DOHH2 (cell line): Measurements from ENCODE around the gene RPS17.
"Not testable (repeated sequence)": the region's sequence is repeated elsewhere in the genome, so short reads cannot be mapped to it uniquely, and the experiment has no call there.

Experiments
- H3F3A ChIP-seq: fragments of 200-600 bp; sonication (generic), shearing (Covaris generic); 2 replicates; pipeline ENCODE4 v1.6.0; 2016; ENCODE audit warnings: antibody characterized with exemption, mild to moderate bottlenecking; ENCODE audit not compliant: control insufficient read depth, insufficient read depth
- H3K27ac ChIP-seq: fragments of 200-600 bp; sonication (generic); 2 replicates; pipeline ENCODE4 v1.5.1; 2014; ENCODE audit warnings: low read depth, mild to moderate bottlenecking, low read length, moderate library complexity
- H3K27me3 ChIP-seq: fragments of 200-600 bp; sonication (generic); 2 replicates; pipeline ENCODE4 v1.6.1; 2014; ENCODE audit warnings: mild to moderate bottlenecking, low read length, mixed read lengths; ENCODE audit not compliant: control insufficient read depth
- H3K36me3 ChIP-seq: fragments of 200-600 bp; sonication (generic); 2 replicates; pipeline ENCODE4 v1.6.1; 2014; ENCODE audit warnings: mild to moderate bottlenecking, low read length, moderate library complexity, mixed read lengths; ENCODE audit not compliant: control insufficient read depth
- H3K4me1 ChIP-seq: fragments of 200-600 bp; sonication (generic); 2 replicates; pipeline ENCODE4 v1.6.1; 2014; ENCODE audit warnings: mild to moderate bottlenecking, low read length, mixed read lengths; ENCODE audit not compliant: control insufficient read depth
- H3K4me2 ChIP-seq: fragments of 200-600 bp; sonication (generic); 2 replicates; pipeline ENCODE4 v1.6.0; 2014; ENCODE audit warnings: mild to moderate bottlenecking, low read length, moderate library complexity
- H3K4me3 ChIP-seq: fragments of 200-600 bp; sonication (generic); 2 replicates; pipeline ENCODE4 v1.5.1; 2014; ENCODE audit warnings: mild to moderate bottlenecking, low read length, mixed read lengths
- H3K79me2 ChIP-seq: fragments of 200-600 bp; sonication (generic); 2 replicates; pipeline ENCODE4 v1.6.1; 2014; ENCODE audit warnings: mild to moderate bottlenecking, low read length, mixed read lengths; ENCODE audit not compliant: control insufficient read depth
- H3K9me2 ChIP-seq: fragments of 200-600 bp; sonication (generic); replicated peaks from 2 replicates; pipeline ENCODE4 v1.6.1; 2014; ENCODE audit warnings: mild to moderate bottlenecking, low read length, mixed read lengths; ENCODE audit not compliant: control insufficient read depth
- H3K9me3 ChIP-seq: fragments of 200-600 bp; sonication (generic); 2 replicates; pipeline ENCODE4 v1.6.1; 2014; ENCODE audit warnings: antibody characterized with exemption, low read length, mixed read lengths; ENCODE audit not compliant: control insufficient read depth, insufficient read depth
- H4K20me1 ChIP-seq: fragments of 200-600 bp; sonication (generic); 2 replicates; pipeline ENCODE4 v1.6.0; 2014; ENCODE audit warnings: low read depth, mild to moderate bottlenecking, antibody characterized with exemption, low read length, moderate library complexity; ENCODE audit not compliant: control insufficient read depth, insufficient read depth

The RPS17 gene

GRCh38 chr15:82507087-82507486 is 33.2 kb downstream of the RPS17 start:
- not testable (repeated sequence) for H3K27ac ChIP-seq, H3K9me3 ChIP-seq, H3K4me1 ChIP-seq, H3K36me3 ChIP-seq, H3K27me3 ChIP-seq, H3K4me3 ChIP-seq, H3K79me2 ChIP-seq, H3K4me2 ChIP-seq, H4K20me1 ChIP-seq, H3K9me2 ChIP-seq, H3F3A ChIP-seq

- not testable (repeated sequence) for H3K4me1 ChIP-seq, H3K9me3 ChIP-seq, H3F3A ChIP-seq, H3K4me3 ChIP-seq, H4K20me1 ChIP-seq, H3K9me2 ChIP-seq, H3K27ac ChIP-seq, H3K4me2 ChIP-seq, H3K36me3 ChIP-seq, H3K27me3 ChIP-seq, H3K79me2 ChIP-seq
Observed at GRCh38 chr15:82505842-82506241, 34.4 kb downstream of the RPS17 start.

GRCh38 chr15:82504074-82504473 is 36.2 kb downstream of the RPS17 start:
- H3K36me3 ChIP-seq, H3K27ac ChIP-seq, H3K79me2 ChIP-seq, H4K20me1 ChIP-seq, H3K9me3 ChIP-seq, H3K27me3 ChIP-seq, H3K4me2 ChIP-seq, H3K4me1 ChIP-seq, H3K9me2 ChIP-seq, H3F3A ChIP-seq, H3K4me3 ChIP-seq: not testable (repeated sequence)

- not testable (repeated sequence) for H3K27ac ChIP-seq, H4K20me1 ChIP-seq, H3F3A ChIP-seq, H3K9me3 ChIP-seq, H3K4me2 ChIP-seq, H3K4me3 ChIP-seq, H3K27me3 ChIP-seq, H3K79me2 ChIP-seq, H3K9me2 ChIP-seq, H3K4me1 ChIP-seq, H3K36me3 ChIP-seq
Observed at GRCh38 chr15:82502700-82503339, 37.4 kb downstream of the RPS17 start.

GRCh38 chr15:82500772-82501171 is 39.5 kb downstream of the RPS17 start:
- H3K4me3 ChIP-seq, H3K9me3 ChIP-seq, H3K79me2 ChIP-seq, H3K9me2 ChIP-seq, H3K27ac ChIP-seq, H4K20me1 ChIP-seq, H3K4me2 ChIP-seq, H3K36me3 ChIP-seq, H3K27me3 ChIP-seq, H3K4me1 ChIP-seq, H3F3A ChIP-seq: not testable (repeated sequence)

GRCh38 chr15:82497978-82498377 is 42.3 kb downstream of the RPS17 start:
- not testable (repeated sequence) for H3K79me2 ChIP-seq, H3K27ac ChIP-seq, H3F3A ChIP-seq, H3K4me1 ChIP-seq, H4K20me1 ChIP-seq, H3K9me3 ChIP-seq, H3K27me3 ChIP-seq, H3K9me2 ChIP-seq, H3K4me2 ChIP-seq, H3K36me3 ChIP-seq, H3K4me3 ChIP-seq

GRCh38 chr15:82488250-82488649 is 52.0 kb downstream of the RPS17 start:
- H4K20me1 ChIP-seq, H3K9me3 ChIP-seq, H3K4me3 ChIP-seq, H3K36me3 ChIP-seq, H3K9me2 ChIP-seq, H3K4me1 ChIP-seq, H3K27me3 ChIP-seq, H3F3A ChIP-seq, H3K27ac ChIP-seq, H3K4me2 ChIP-seq, H3K79me2 ChIP-seq: not testable (repeated sequence)

- H3K9me3 ChIP-seq, H3K27ac ChIP-seq, H4K20me1 ChIP-seq, H3K36me3 ChIP-seq, H3F3A ChIP-seq, H3K4me3 ChIP-seq, H3K9me2 ChIP-seq, H3K79me2 ChIP-seq, H3K4me2 ChIP-seq, H3K4me1 ChIP-seq, H3K27me3 ChIP-seq: not testable (repeated sequence)
Observed at GRCh38 chr15:82487045-82487444, 53.2 kb downstream of the RPS17 start.
